Measurements from ENCODE around the gene PPP2R2C. TPM values are rescaled to one million over a fixed set of nuclear protein-coding genes. Genes with fewer than 3 reads are reported as not detected.

PPP2R2C gene
- total and polyA plus RNA-seq, 11 donors = 0.22 to 20.0 (median 6.8) TPM

GRCh38 chr4:6297266-6297815 is 175.1 kb downstream of the PPP2R2C start:
- Histone ChIP-seq H3K4me3 (no peak overlapping the region), H3K27me3 (no peaks in the 10 kb centered on the region), H3K4me1 (no peaks in the 10 kb centered on the region), H3K9me3 (no peaks in the 10 kb centered on the region), H3K36me3 (peaks cover 0 to 95% (median 69%) of the 10 kb centered on the region in 9 donors), H3K27ac (no peak overlapping the region)
- no peak for ATAC-seq
- intact Hi-C loops (cut with DNase I) = no loop called here
- DNase-seq = no peak
- no peak for TF ChIP-seq CTCF (IDR thresholded peaks at IDR 0.05)
- TF ChIP-seq POLR2A (IDR thresholded peaks at IDR 0.05) = no peak
- 85 to 91% (median 89%) methylated on average over 15 of the region's 15 CpGs for WGBS, 4 donors

GRCh38 chr4:6296026-6296425 is 176.4 kb downstream of the PPP2R2C start:
- no peak for ATAC-seq
- Histone ChIP-seq H3K9me3 (no peaks in the 10 kb centered on the region), H3K4me1 (no peaks in the 10 kb centered on the region), H3K27me3 (no peaks in the 10 kb centered on the region), H3K4me3 (no peak overlapping the region), H3K27ac (no peak overlapping the region), H3K36me3 (peaks cover 0 to 95% (median 66%) of the 10 kb centered on the region in 9 donors)
- intact Hi-C loops (cut with DNase I) = no loop called here
- WGBS, 4 donors = 89 to 100% (median 94%) methylated on average over 3 to 9 of the region's 9 CpGs
- no peak for DNase-seq
- no peak for TF ChIP-seq POLR2A (IDR thresholded peaks at IDR 0.05)
- TF ChIP-seq CTCF (IDR thresholded peaks at IDR 0.05) = no peak

- DNase-seq (no peak), ATAC-seq (no peak)
- 96 to 98% (median 97%) methylated on average over 14 of the region's 14 CpGs for WGBS, 4 donors
- intact Hi-C loops (cut with DNase I) = no loop called here
- Histone ChIP-seq H3K4me3 (no peak overlapping the region), H3K27me3 (no peaks in the 10 kb centered on the region), H3K27ac (no peak overlapping the region), H3K4me1 (no peaks in the 10 kb centered on the region), H3K9me3 (no peaks in the 10 kb centered on the region), H3K36me3 (peaks cover 0 to 95% (median 66%) of the 10 kb centered on the region in 9 donors)
- no peak for TF ChIP-seq POLR2A (IDR thresholded peaks at IDR 0.05)
- no peak for TF ChIP-seq CTCF (IDR thresholded peaks at IDR 0.05)
These were observed 176.9 kb downstream of the PPP2R2C start for GRCh38 chr4:6295495-6295894.

GRCh38 chr4:6294705-6295421 is 177.6 kb downstream of the PPP2R2C start:
- peaks cover 0 to 95% (median 71%) of the 10 kb centered on the region in 9 donors for H3K36me3 ChIP-seq
- H3K4me1 ChIP-seq = no peaks in the 10 kb centered on the region
- no peak overlapping the region for H3K27ac ChIP-seq
- H3K27me3 ChIP-seq = no peaks in the 10 kb centered on the region
- WGBS, 4 donors = 91 to 97% (median 95%) methylated on average over 25 to 27 of the region's 27 CpGs
- no peak for DNase-seq
- no peak for TF ChIP-seq CTCF (IDR thresholded peaks at IDR 0.05)
- TF ChIP-seq POLR2A (IDR thresholded peaks at IDR 0.05) = no peak
- intact Hi-C loops (cut with DNase I) = no loop called here
- H3K4me3 ChIP-seq = no peak overlapping the region
- no peak for ATAC-seq
- no peaks in the 10 kb centered on the region for H3K9me3 ChIP-seq

Data from heart left ventricle (tissue), 16 donors.